Measurements from ENCODE around the gene NTNG2. TPM values are rescaled to one million over a fixed set of nuclear protein-coding genes. Genes with fewer than 3 reads are reported as not detected.

The NTNG2 gene
- total and polyA plus RNA-seq, 10 of the 15 experiments (the other 5 are each of a cell fraction or from before 2014, with no cell fraction given): 0.37 to 0.79 (median 0.45) TPM; not detected in 6

DNA sequence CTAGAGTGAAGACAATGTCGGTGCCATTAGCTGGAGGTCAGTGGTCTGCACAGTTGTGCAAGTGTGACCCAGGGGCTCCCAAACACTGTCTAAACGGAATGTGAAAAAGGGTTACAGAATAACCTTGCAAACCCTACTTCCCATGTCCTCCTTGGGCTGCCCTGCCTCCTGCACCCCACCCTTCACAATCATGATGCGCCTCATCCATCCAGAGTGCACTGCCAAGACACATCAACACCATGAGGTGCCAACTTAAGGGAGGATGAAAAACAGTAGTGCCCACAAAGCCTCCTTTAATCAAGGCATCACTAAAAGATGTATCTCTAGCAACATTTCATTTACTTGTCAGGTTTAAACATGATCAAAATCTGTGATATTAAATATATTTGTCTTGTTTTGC is 105.8 kb downstream of the NTNG2 start:
- ChIA-PET SMC1A (ENCODE audit: uncharacterized antibody, unreplicated experiment) (interaction anchor here (0.7 to 1.2 kb wide), 2 partner anchors 311 to 508 kb away, joined by 3 read pairs; no protein-coding TSS in a partner anchor), RAD21 (ENCODE audit: unreplicated experiment) (interaction anchor here (0.6 kb wide), 1 partner anchor 383 kb away, joined by 3 read pairs; no protein-coding TSS in a partner anchor), CTCF (interaction anchor here (0.5 to 5.5 kb wide), 9 partner anchors 8 to 505 kb away, joined by 3 to 29 read pairs (median 4); no protein-coding TSS in a partner anchor), POLR2A (no interaction called here)
- H3K27me3 ChIP-seq (replicated peaks in 1 of 2; ENCODE audit: control insufficient read depth in 2 of 2, insufficient read depth in 2 of 2, low read length in 1 of 2): no peaks in the 10 kb centered on the region
- no peak overlapping the region for H3K4me2 ChIP-seq (ENCODE audit: control insufficient read depth, insufficient read depth)
- H4K20me1 ChIP-seq (ENCODE audit: control insufficient read depth, insufficient read depth): 0 out of 2 replicates have a peak, but pooled peaks cover 6% of the 10 kb centered on the region
- no peak for ATAC-seq
- no peak for TF ChIP-seq IKZF1 (conservative IDR thresholded peaks at IDR 0.05)
- TF ChIP-seq, protein P1, sequence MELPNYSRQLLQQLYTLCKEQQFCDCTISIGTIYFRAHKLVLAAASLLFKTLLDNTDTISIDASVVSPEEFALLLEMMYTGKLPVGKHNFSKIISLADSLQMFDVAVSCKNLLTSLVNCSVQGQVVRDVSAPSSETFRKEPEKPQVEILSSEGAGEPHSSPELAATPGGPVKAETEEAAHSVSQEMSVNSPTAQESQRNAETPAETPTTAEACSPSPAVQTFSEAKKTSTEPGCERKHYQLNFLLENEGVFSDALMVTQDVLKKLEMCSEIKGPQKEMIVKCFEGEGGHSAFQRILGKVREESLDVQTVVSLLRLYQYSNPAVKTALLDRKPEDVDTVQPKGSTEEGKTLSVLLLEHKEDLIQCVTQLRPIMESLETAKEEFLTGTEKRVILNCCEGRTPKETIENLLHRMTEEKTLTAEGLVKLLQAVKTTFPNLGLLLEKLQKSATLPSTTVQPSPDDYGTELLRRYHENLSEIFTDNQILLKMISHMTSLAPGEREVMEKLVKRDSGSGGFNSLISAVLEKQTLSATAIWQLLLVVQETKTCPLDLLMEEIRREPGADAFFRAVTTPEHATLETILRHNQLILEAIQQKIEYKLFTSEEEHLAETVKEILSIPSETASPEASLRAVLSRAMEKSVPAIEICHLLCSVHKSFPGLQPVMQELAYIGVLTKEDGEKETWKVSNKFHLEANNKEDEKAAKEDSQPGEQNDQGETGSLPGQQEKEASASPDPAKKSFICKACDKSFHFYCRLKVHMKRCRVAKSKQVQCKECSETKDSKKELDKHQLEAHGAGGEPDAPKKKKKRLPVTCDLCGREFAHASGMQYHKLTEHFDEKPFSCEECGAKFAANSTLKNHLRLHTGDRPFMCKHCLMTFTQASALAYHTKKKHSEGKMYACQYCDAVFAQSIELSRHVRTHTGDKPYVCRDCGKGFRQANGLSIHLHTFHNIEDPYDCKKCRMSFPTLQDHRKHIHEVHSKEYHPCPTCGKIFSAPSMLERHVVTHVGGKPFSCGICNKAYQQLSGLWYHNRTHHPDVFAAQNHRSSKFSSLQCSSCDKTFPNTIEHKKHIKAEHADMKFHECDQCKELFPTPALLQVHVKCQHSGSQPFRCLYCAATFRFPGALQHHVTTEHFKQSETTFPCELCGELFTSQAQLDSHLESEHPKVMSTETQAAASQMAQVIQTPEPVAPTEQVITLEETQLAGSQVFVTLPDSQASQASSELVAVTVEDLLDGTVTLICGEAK (IDR thresholded peaks at IDR 0.05; ENCODE audit: borderline replicate concordance): no peak
- H3K9me3 ChIP-seq (replicated peaks; ENCODE audit: control insufficient read depth, insufficient read depth, low read length): peaks cover 4% of the 10 kb centered on the region
- FAIRE-seq: no peak
- in situ Hi-C loops (cut with MboI): no loop called here
- intact Hi-C loops (cut with micrococcal nuclease; ENCODE audit: unreplicated experiment): no loop called here
- no TSS peak for BruUV-seq (replicated peaks)
- no peak overlapping the region for H2AFZ ChIP-seq (ENCODE audit: control insufficient read depth, low read depth, low read length)
- no peaks in the 10 kb centered on the region for H3K4me1 ChIP-seq (ENCODE audit: control insufficient read depth, insufficient read depth, low read length)
- H3K27ac ChIP-seq (ENCODE audit: control insufficient read depth, insufficient read depth): no peak overlapping the region
- DNase-seq (ENCODE audit: low read depth, low spot score): no peak
- no peak overlapping the region for H3K4me3 ChIP-seq
- no peaks in the 10 kb centered on the region for H3K79me2 ChIP-seq (ENCODE audit: control insufficient read depth, insufficient read depth, low read length)
- 94% methylated on average over 3 of the region's 3 CpGs for WGBS (ENCODE audit: insufficient coverage, insufficient replicate concordance, low lambda C conversion rate, missing lambda C conversion rate)
- H3K36me3 ChIP-seq (ENCODE audit: control insufficient read depth in 2 of 2, insufficient read depth in 2 of 2, low read length in 1 of 2): peaks cover 20 to 65% of the 10 kb centered on the region in 2 experiments
- H3K9ac ChIP-seq (ENCODE audit: control insufficient read depth, insufficient read depth, low read length): no peak overlapping the region
